WTC11 (cell line): ENCODE results near the gene MRM3.

Source experiments
- TF ChIP-seq, protein P1 (sequence below): fragments of 200-600 bp; IDR thresholded peaks from 2 replicates; pipeline ENCODE4 v1.8.0; 2022; ENCODE audit warnings: antibody characterized with exemption
- TF ChIP-seq, protein P2 (sequence below): fragments of 250-450 bp; sonication (Bioruptor Pico); IDR thresholded peaks from 2 replicates; pipeline ENCODE4 v1.9.0; 2021; ENCODE audit warnings: mild to moderate bottlenecking

DNA sequence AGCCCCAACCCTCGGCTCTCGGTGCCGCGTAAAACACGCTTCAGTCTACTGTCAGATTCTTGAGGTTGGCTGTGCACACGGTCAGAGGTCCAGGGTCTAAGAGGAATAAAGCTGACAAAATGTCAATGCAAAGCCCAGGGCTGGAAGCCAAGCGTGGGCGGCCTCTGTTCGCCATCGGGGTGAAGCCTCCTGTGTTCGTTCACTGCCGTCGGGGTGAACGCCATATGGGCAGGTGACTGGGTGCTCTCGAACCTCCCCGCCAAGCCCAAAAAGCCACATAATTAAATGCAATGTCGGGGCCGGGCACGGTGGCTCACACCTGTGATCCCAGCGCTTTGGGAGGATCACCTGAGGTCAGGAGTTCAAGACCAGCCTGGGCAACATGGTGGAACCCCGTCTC lies 44.6 kb downstream of the MRM3 start:
- TF ChIP-seq, protein P1, sequence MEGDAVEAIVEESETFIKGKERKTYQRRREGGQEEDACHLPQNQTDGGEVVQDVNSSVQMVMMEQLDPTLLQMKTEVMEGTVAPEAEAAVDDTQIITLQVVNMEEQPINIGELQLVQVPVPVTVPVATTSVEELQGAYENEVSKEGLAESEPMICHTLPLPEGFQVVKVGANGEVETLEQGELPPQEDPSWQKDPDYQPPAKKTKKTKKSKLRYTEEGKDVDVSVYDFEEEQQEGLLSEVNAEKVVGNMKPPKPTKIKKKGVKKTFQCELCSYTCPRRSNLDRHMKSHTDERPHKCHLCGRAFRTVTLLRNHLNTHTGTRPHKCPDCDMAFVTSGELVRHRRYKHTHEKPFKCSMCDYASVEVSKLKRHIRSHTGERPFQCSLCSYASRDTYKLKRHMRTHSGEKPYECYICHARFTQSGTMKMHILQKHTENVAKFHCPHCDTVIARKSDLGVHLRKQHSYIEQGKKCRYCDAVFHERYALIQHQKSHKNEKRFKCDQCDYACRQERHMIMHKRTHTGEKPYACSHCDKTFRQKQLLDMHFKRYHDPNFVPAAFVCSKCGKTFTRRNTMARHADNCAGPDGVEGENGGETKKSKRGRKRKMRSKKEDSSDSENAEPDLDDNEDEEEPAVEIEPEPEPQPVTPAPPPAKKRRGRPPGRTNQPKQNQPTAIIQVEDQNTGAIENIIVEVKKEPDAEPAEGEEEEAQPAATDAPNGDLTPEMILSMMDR = no peak
- TF ChIP-seq, protein P2, sequence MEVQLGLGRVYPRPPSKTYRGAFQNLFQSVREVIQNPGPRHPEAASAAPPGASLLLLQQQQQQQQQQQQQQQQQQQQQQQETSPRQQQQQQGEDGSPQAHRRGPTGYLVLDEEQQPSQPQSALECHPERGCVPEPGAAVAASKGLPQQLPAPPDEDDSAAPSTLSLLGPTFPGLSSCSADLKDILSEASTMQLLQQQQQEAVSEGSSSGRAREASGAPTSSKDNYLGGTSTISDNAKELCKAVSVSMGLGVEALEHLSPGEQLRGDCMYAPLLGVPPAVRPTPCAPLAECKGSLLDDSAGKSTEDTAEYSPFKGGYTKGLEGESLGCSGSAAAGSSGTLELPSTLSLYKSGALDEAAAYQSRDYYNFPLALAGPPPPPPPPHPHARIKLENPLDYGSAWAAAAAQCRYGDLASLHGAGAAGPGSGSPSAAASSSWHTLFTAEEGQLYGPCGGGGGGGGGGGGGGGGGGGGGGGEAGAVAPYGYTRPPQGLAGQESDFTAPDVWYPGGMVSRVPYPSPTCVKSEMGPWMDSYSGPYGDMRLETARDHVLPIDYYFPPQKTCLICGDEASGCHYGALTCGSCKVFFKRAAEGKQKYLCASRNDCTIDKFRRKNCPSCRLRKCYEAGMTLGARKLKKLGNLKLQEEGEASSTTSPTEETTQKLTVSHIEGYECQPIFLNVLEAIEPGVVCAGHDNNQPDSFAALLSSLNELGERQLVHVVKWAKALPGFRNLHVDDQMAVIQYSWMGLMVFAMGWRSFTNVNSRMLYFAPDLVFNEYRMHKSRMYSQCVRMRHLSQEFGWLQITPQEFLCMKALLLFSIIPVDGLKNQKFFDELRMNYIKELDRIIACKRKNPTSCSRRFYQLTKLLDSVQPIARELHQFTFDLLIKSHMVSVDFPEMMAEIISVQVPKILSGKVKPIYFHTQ (CRISPR knock-in tag) = no peak
